BLaER1 (cell line): Measurements from ENCODE around the gene VWA8.

ENCODE experiments used
- H3K27ac ChIP-seq: shearing (Covaris generic); formaldehyde crosslinking; 2 replicates; pipeline ENCODE4 v1.8.1; 2022
- H3K27me3 ChIP-seq: shearing (Covaris generic); formaldehyde crosslinking; 2 replicates; pipeline ENCODE4 v1.8.1; 2022
- H3K36me3 ChIP-seq: shearing (Covaris generic); formaldehyde crosslinking; 2 replicates; pipeline ENCODE4 v1.8.1; 2022
- H3K4me1 ChIP-seq: shearing (Covaris generic); formaldehyde crosslinking; 2 replicates; pipeline ENCODE4 v1.8.1; 2022
- H3K4me2 ChIP-seq: shearing (Covaris generic); formaldehyde crosslinking; 2 replicates; pipeline ENCODE4 v1.8.1; 2022
- H3K4me3 ChIP-seq: shearing (Covaris generic); formaldehyde crosslinking; 2 replicates; pipeline ENCODE4 v1.8.1; 2022
- H3K9ac ChIP-seq: shearing (Covaris generic); formaldehyde crosslinking; 2 replicates; pipeline ENCODE4 v1.8.1; 2022
- H3K9me3 ChIP-seq: shearing (Covaris generic); formaldehyde crosslinking; 2 replicates; pipeline ENCODE4 v1.8.1; 2022
- H4K20me1 ChIP-seq: shearing (Covaris generic); formaldehyde crosslinking; 2 replicates; pipeline ENCODE4 v1.8.1; 2022
- Cebpa-rat ChIP-seq: shearing (Covaris generic); IDR thresholded peaks from 2 replicates; pipeline ENCODE4 v1.8.1; 2022

Gene VWA8

GRCh38 chr13:41567363-41567762, 393.5 kb downstream of the VWA8 start:
- TF ChIP-seq Cebpa-rat, result no peak
- Histone ChIP-seq H3K9me3 (peaks cover 12% of the 10 kb centered on the region), H4K20me1 (no peaks in the 10 kb centered on the region)

GRCh38 chr13:41565846-41566245, 395.1 kb downstream of the VWA8 start:
- no peaks in the 10 kb centered on the region for H4K20me1 ChIP-seq
- no peak for TF ChIP-seq Cebpa-rat

More at GRCh38 chr13:41567363-41567762, 393.5 kb downstream of the VWA8 start:
- H3K27me3 ChIP-seq, result no peaks in the 10 kb centered on the region
- no peak overlapping the region for H3K9ac ChIP-seq
- no peak overlapping the region for H3K4me3 ChIP-seq
- H3K27ac ChIP-seq, result no peak overlapping the region
- H3K36me3 ChIP-seq, result peaks cover 22% of the 10 kb centered on the region
- peaks cover 12% of the 10 kb centered on the region for H3K4me1 ChIP-seq
- H3K4me2 ChIP-seq, result no peak overlapping the region

GRCh38 chr13:41565216-41565615, 395.7 kb downstream of the VWA8 start:
- Histone ChIP-seq H3K27ac (no peak overlapping the region), H3K9ac (no peak overlapping the region), H3K36me3 (peaks cover 5% of the 10 kb centered on the region; the same call in 1 of the 2 replicates), H4K20me1 (no peaks in the 10 kb centered on the region), H3K4me1 (peaks cover 12% of the 10 kb centered on the region), H3K27me3 (no peaks in the 10 kb centered on the region), H3K4me2 (no peak overlapping the region), H3K4me3 (no peak overlapping the region), H3K9me3 (no peaks in the 10 kb centered on the region; the same call in 1 of the 2 replicates)
- no peak for TF ChIP-seq Cebpa-rat

More at GRCh38 chr13:41565846-41566245, 395.1 kb downstream of the VWA8 start:
- H3K4me1 ChIP-seq, result peaks cover 12% of the 10 kb centered on the region
- H3K4me2 ChIP-seq, result no peak overlapping the region
- H3K27ac ChIP-seq, result no peak overlapping the region
- H3K9ac ChIP-seq, result no peak overlapping the region
- H3K27me3 ChIP-seq, result no peaks in the 10 kb centered on the region
- no peak overlapping the region for H3K4me3 ChIP-seq
- peaks cover 11% of the 10 kb centered on the region; the same call in 1 of the 2 replicates for H3K36me3 ChIP-seq
- H3K9me3 ChIP-seq, result no peaks in the 10 kb centered on the region; the same call in 1 of the 2 replicates

GRCh38 chr13:41563984-41564365, 396.9 kb downstream of the VWA8 start:
- Histone ChIP-seq H3K36me3 (peaks cover 4% of the 10 kb centered on the region; the same call in 1 of the 2 replicates), H3K27ac (no peak overlapping the region), H3K9me3 (no peaks in the 10 kb centered on the region), H3K4me2 (no peak overlapping the region), H3K4me1 (peaks cover 8% of the 10 kb centered on the region), H3K9ac (no peak overlapping the region), H3K27me3 (no peaks in the 10 kb centered on the region), H4K20me1 (no peaks in the 10 kb centered on the region), H3K4me3 (no peak overlapping the region)
- no peak for TF ChIP-seq Cebpa-rat

- Histone ChIP-seq H3K9me3 (no peaks in the 10 kb centered on the region), H3K36me3 (peaks cover 4% of the 10 kb centered on the region; the same call in 1 of the 2 replicates), H3K27ac (no peak overlapping the region), H3K4me1 (peaks cover 3% of the 10 kb centered on the region; the same call in 1 of the 2 replicates), H4K20me1 (no peaks in the 10 kb centered on the region), H3K4me3 (no peak overlapping the region), H3K9ac (no peak overlapping the region), H3K27me3 (no peaks in the 10 kb centered on the region), H3K4me2 (no peak overlapping the region)
- TF ChIP-seq Cebpa-rat, result no peak
These were observed 397.4 kb downstream of the VWA8 start for GRCh38 chr13:41563341-41563983.

- Histone ChIP-seq H4K20me1 (no peaks in the 10 kb centered on the region), H3K4me1 (no peaks in the 10 kb centered on the region), H3K36me3 (peaks cover 4% of the 10 kb centered on the region; the same call in 1 of the 2 replicates), H3K27me3 (no peaks in the 10 kb centered on the region), H3K9me3 (no peaks in the 10 kb centered on the region), H3K9ac (no peak overlapping the region), H3K4me2 (no peak overlapping the region), H3K27ac (no peak overlapping the region), H3K4me3 (no peak overlapping the region)
- no peak for TF ChIP-seq Cebpa-rat
These were observed 398.2 kb downstream of the VWA8 start for GRCh38 chr13:41562541-41563178.

GRCh38 chr13:41562083-41562482, 398.8 kb downstream of the VWA8 start:
- H3K4me1 ChIP-seq, result no peaks in the 10 kb centered on the region
- H3K4me3 ChIP-seq, result no peak overlapping the region
- no peak for TF ChIP-seq Cebpa-rat
- no peaks in the 10 kb centered on the region for H3K9me3 ChIP-seq
- H3K36me3 ChIP-seq, result peaks cover 4% of the 10 kb centered on the region; the same call in 1 of the 2 replicates
- H3K27me3 ChIP-seq, result no peaks in the 10 kb centered on the region
- H3K9ac ChIP-seq, result no peak overlapping the region
- no peak overlapping the region for H3K27ac ChIP-seq
- H4K20me1 ChIP-seq, result no peaks in the 10 kb centered on the region
- H3K4me2 ChIP-seq, result no peak overlapping the region

GRCh38 chr13:41561170-41561569, 399.7 kb downstream of the VWA8 start:
- Histone ChIP-seq H3K4me3 (no peak overlapping the region), H3K36me3 (peaks cover 1% of the 10 kb centered on the region; the same call in 1 of the 2 replicates), H3K9me3 (no peaks in the 10 kb centered on the region), H3K27me3 (no peaks in the 10 kb centered on the region), H4K20me1 (no peaks in the 10 kb centered on the region), H3K4me1 (no peaks in the 10 kb centered on the region), H3K9ac (no peak overlapping the region), H3K4me2 (no peak overlapping the region), H3K27ac (no peak overlapping the region)
- TF ChIP-seq Cebpa-rat, result no peak

GRCh38 chr13:41558781-41559560, 401.9 kb downstream of the VWA8 start:
- no peak overlapping the region for H3K27ac ChIP-seq
- H4K20me1 ChIP-seq, result no peaks in the 10 kb centered on the region
- no peak overlapping the region for H3K4me3 ChIP-seq
- H3K9ac ChIP-seq, result no peak overlapping the region
- H3K36me3 ChIP-seq, result no peaks in the 10 kb centered on the region
- no peak for TF ChIP-seq Cebpa-rat
- H3K27me3 ChIP-seq, result no peaks in the 10 kb centered on the region
- H3K4me1 ChIP-seq, result no peaks in the 10 kb centered on the region
- no peak overlapping the region for H3K4me2 ChIP-seq
- H3K9me3 ChIP-seq, result no peaks in the 10 kb centered on the region

GRCh38 chr13:41557719-41558118, 403.2 kb downstream of the VWA8 start:
- no peak overlapping the region for H3K4me2 ChIP-seq
- no peak for TF ChIP-seq Cebpa-rat

More at GRCh38 chr13:41557719-41558118, 403.2 kb downstream of the VWA8 start:
- no peaks in the 10 kb centered on the region for H3K9me3 ChIP-seq
- no peak overlapping the region for H3K27ac ChIP-seq
- H3K27me3 ChIP-seq, result no peaks in the 10 kb centered on the region
- H4K20me1 ChIP-seq, result no peaks in the 10 kb centered on the region
- H3K36me3 ChIP-seq, result no peaks in the 10 kb centered on the region
- H3K4me1 ChIP-seq, result no peaks in the 10 kb centered on the region
- H3K9ac ChIP-seq, result no peak overlapping the region
- H3K4me3 ChIP-seq, result no peak overlapping the region
